Articular chondrocyte of knee joint (primary cell): ENCODE data around the gene TRIP12. TPM values are rescaled to one million over a fixed set of nuclear protein-coding genes. Genes with fewer than 3 reads are reported as not detected.

Experiments used
- small RNA-seq: library from RNA; depleted of rRNA; stranded (forward); fragments of <200 nt; gene quantifications from one replicate; pipeline ENCODE3, GENCODE V24; 2012
- total RNA-seq: library from RNA; depleted of rRNA; stranded (reverse); fragments of >200 nt; gene quantifications from 2 replicates; pipeline ENCODE4 v1.2.3, GENCODE V29; 2012

TRIP12 gene
- 194 and 258 TPM in 2 replicates for total RNA-seq

GRCh38 chr2:229921892-229922448 lies at the start of gene TRIP12:
TRIP12 (minus strand) TSS chr2:229922009; CDS start chr2:229880079, 41,930 bp downstream.

GRCh38 chr2:229922449-229923386 lies 909 bp upstream of the TRIP12 start, which contains the start of gene FBXO36:
FBXO36 (plus strand) TSS chr2:229922503; CDS start chr2:229922514, 11 bp downstream.

GRCh38 chr2:229714080-229714735 lies 207.6 kb downstream of the TRIP12 start, which contains the start of gene DNER:
DNER (minus strand) TSS chr2:229714555; CDS start chr2:229714423, 132 bp downstream.

Small RNAs within 50 kb of the gene (small RNA-seq; reads per million reads assigned to genes)
- gene RNU6-613P: not detected
- not detected for gene RNU6-964P

Other genes with a start within 250 kb of the TRIP12 start
- gene DNER, start 207.5 kb downstream of the TRIP12 start, total RNA-seq: 0.78 and 1.7 TPM in 2 replicates
- 6.5 and 6.8 TPM in 2 replicates for gene FBXO36, start 494 bp upstream of the TRIP12 start, total RNA-seq
- 1.6 and 2.3 TPM in 2 replicates for gene SLC16A14, start 146.9 kb upstream of the TRIP12 start, total RNA-seq